Left ventricle myocardium inferior (tissue), 1 donor: ENCODE data around the gene TGFBI. TPM values are rescaled to one million over a fixed set of nuclear protein-coding genes. Genes with fewer than 3 reads are reported as not detected.

Experiments
- DNase-seq: peaks from one replicate; pipeline ENCODE4 v3.0.0-alpha.2; 2020
- H3K27ac ChIP-seq: fragments of 200-600 bp; replicated peaks from 2 replicates; pipeline ENCODE4 v1.8.0; 2021
- H3K27me3 ChIP-seq: fragments of 200-600 bp; 2 replicates; pipeline ENCODE4 v1.8.0; 2021; ENCODE audit warnings: low read depth
- H3K36me3 ChIP-seq: fragments of 200-600 bp; 2 replicates; pipeline ENCODE4 v1.8.0; 2021
- H3K4me1 ChIP-seq: fragments of 200-600 bp; 2 replicates; pipeline ENCODE4 v1.8.0; 2021
- H3K4me3 ChIP-seq: fragments of 200-600 bp; 2 replicates; pipeline ENCODE4 v1.8.0; 2021; ENCODE audit warnings: mild to moderate bottlenecking, moderate library complexity
- H3K9me3 ChIP-seq: fragments of 200-600 bp; replicated peaks from 2 replicates; pipeline ENCODE4 v1.8.0; 2021
- CTCF ChIP-seq: fragments of 200-600 bp; IDR thresholded peaks from 2 replicates; pipeline ENCODE4 v1.8.0; 2021; ENCODE audit warnings: antibody characterized with exemption, mild to moderate bottlenecking, borderline replicate concordance
- intact Hi-C: fragments of 100-400 bp; cut with micrococcal nuclease; formaldehyde crosslinking; loops from one replicate; pipeline ENCODE4 v1.11.0; 2022
- total RNA-seq: library from RNA; stranded (reverse); fragmentation: NEBNext Ultra II Directional; extraction: Animal tissue kit (Norgen Biotek cat#: 25700); gene quantifications from one replicate; pipeline ENCODE4 v1.2.1, GENCODE V29; 2021
- donor health status: DM: no; HTN: yes; CAD: no; lungs with severe emphysema.

TGFBI gene
- total RNA-seq, 1 donor from 2014 or later = 43.4 TPM

GRCh38 chr5:136053336-136054141 lies 24.8 kb downstream of the TGFBI start:
- peaks cover 46% of the 10 kb centered on the region for H3K4me1 ChIP-seq
- intact Hi-C loops = no loop called here
- no peak for DNase-seq
- no peaks in the 10 kb centered on the region for H3K9me3 ChIP-seq
- no peaks in the 10 kb centered on the region for H3K27me3 ChIP-seq
- TF ChIP-seq CTCF = no peak
- peak overlapping the region; percentile 75 for H3K27ac ChIP-seq
- peaks cover 37% of the 10 kb centered on the region for H3K36me3 ChIP-seq
- H3K4me3 ChIP-seq = no peak overlapping the region

GRCh38 chr5:136054142-136055019 lies 25.6 kb downstream of the TGFBI start:
- Histone ChIP-seq H3K27me3 (no peaks in the 10 kb centered on the region), H3K27ac (peak overlapping the region; percentile 75), H3K36me3 (peaks cover 34% of the 10 kb centered on the region), H3K4me3 (no peak overlapping the region), H3K9me3 (no peaks in the 10 kb centered on the region), H3K4me1 (peaks cover 51% of the 10 kb centered on the region)
- TF ChIP-seq CTCF = no peak
- DNase-seq = no peak
- intact Hi-C loops = no loop called here

- TF ChIP-seq CTCF = no peak
- H3K27ac ChIP-seq = no peak overlapping the region
- no peak for DNase-seq
- H3K4me3 ChIP-seq = no peak overlapping the region
- H3K4me1 ChIP-seq = peaks cover 51% of the 10 kb centered on the region
- H3K9me3 ChIP-seq = no peaks in the 10 kb centered on the region
- H3K27me3 ChIP-seq = no peaks in the 10 kb centered on the region
- H3K36me3 ChIP-seq = peaks cover 34% of the 10 kb centered on the region
- intact Hi-C loops = no loop called here
These were observed 27.0 kb downstream of the TGFBI start for GRCh38 chr5:136055612-136056309.

GRCh38 chr5:136056336-136056735 lies 27.5 kb downstream of the TGFBI start:
- peaks cover 51% of the 10 kb centered on the region for H3K4me1 ChIP-seq
- peaks cover 37% of the 10 kb centered on the region for H3K36me3 ChIP-seq
- H3K9me3 ChIP-seq = no peaks in the 10 kb centered on the region
- TF ChIP-seq CTCF = no peak
- no peak for DNase-seq
- H3K4me3 ChIP-seq = no peak overlapping the region
- intact Hi-C loops = no loop called here
- no peaks in the 10 kb centered on the region for H3K27me3 ChIP-seq
- peak overlapping the region; percentile 76 for H3K27ac ChIP-seq

GRCh38 chr5:136056771-136057335 lies 28.1 kb downstream of the TGFBI start:
- intact Hi-C loops = no loop called here
- Histone ChIP-seq H3K27ac (peak overlapping the region; percentile 76), H3K36me3 (peaks cover 42% of the 10 kb centered on the region), H3K9me3 (no peaks in the 10 kb centered on the region), H3K4me3 (no peak overlapping the region), H3K27me3 (no peaks in the 10 kb centered on the region), H3K4me1 (peaks cover 51% of the 10 kb centered on the region)
- TF ChIP-seq CTCF = no peak
- DNase-seq = no peak
